ENCODE results near the gene MTA1. TPM values are rescaled to one million over a fixed set of nuclear protein-coding genes. Genes with fewer than 3 reads are reported as not detected.

The MTA1 gene
- 100 to 1,000 TPM in 3 of 4 donors, 10 to 100 TPM in 1; 75.7 to 295 (median 165) TPM for total RNA-seq

DNA sequence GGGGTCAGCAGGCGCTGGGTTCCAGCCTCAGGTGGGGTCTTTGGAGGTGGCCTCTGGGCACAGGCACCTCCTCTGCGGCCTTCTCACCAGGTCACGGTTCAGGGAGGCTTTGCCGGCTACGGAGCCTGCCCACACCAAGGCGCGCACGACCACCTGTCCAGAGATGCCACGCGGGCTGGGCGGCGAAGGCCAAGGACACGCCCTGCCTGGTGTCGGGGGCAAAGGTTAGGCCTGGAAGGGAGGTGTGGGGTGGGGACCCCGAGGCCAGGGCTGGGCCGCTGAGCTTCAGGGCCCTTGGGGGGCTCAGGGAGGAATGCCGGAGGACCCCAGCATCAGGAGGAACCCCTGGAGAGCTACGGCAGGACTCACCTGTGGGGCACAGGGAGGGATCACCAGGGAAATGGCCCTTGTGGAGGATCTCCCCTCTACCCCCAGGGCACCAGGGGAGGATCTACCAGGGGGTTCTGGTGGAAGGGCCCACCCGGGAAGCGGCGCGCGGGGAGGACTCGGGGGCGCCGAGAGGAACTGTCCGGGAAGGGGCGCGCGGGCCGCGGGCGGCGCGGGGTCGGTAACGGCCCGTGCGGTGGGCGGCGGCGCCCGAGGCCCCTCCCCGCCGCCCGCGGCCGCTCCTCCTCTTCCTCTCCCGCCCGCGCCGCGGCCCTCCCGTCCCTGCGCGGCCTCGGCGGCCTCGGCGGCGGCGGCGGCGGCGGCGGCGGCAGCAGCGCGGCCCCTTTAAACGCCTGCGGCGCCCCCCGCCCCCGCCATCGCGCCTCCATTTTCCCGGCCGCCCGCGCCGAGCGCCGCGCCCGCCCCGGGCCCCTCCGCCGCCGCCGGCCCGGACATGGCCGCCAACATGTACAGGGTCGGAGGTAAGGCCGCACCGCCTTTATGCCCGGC, at the start of gene MTA1:
Gene MTA1 (plus strand): TSS at position 633 of the 897 bp plus-strand sequence. CDS start 209 bp downstream, at position 842.
- DNase-seq: peak; percentile 45 to 73 (median 73)
- Histone ChIP-seq H3K27ac (peak within 1 kb of the TSS; percentile 58 to 88 (median 70)), H3K4me3 (peak within 1 kb of the TSS; percentile 57 to 93 (median 82)), H3K4me1 (peaks cover 5 to 37% (median 20%) of the 10 kb centered on the region in 4 donors), H3K36me3 (no peaks in the 10 kb centered on the region), H3K9me3 (no peaks in the 10 kb centered on the region), H3K27me3 (no peaks in the 10 kb centered on the region)
- TF ChIP-seq, protein P1, sequence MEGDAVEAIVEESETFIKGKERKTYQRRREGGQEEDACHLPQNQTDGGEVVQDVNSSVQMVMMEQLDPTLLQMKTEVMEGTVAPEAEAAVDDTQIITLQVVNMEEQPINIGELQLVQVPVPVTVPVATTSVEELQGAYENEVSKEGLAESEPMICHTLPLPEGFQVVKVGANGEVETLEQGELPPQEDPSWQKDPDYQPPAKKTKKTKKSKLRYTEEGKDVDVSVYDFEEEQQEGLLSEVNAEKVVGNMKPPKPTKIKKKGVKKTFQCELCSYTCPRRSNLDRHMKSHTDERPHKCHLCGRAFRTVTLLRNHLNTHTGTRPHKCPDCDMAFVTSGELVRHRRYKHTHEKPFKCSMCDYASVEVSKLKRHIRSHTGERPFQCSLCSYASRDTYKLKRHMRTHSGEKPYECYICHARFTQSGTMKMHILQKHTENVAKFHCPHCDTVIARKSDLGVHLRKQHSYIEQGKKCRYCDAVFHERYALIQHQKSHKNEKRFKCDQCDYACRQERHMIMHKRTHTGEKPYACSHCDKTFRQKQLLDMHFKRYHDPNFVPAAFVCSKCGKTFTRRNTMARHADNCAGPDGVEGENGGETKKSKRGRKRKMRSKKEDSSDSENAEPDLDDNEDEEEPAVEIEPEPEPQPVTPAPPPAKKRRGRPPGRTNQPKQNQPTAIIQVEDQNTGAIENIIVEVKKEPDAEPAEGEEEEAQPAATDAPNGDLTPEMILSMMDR (IDR thresholded peaks at IDR 0.05): no peak
- TF ChIP-seq POLR2A (IDR thresholded peaks at IDR 0.05): peak; percentile 16 to 28

DNA sequence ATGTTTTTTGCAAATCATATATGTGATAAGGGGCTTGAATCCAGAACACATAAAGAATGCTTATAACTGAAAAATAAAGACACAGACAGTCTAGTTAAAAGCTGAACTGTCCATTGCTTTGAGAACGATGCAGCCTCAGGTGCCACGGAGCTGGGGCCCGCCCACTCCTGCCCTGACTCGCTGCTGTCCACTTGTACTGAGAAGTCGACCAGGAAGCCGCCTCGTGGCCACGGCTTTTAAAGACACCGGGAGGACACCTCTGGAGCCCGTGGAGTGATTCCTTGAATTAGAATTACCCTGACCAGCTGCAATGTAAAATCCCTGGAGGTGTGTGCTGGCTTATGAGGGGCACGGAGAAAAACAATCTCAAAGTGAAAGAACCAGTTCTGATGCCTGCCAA, 45.2 kb upstream of the MTA1 start:
- Histone ChIP-seq H3K36me3 (peaks cover 0 to 8% (median 0%) of the 10 kb centered on the region in 3 donors), H3K27me3 (no peaks in the 10 kb centered on the region), H3K4me1 (no peaks in the 10 kb centered on the region), H3K4me3 (no peak overlapping the region), H3K27ac (no peak overlapping the region), H3K9me3 (no peaks in the 10 kb centered on the region)
- DNase-seq: no peak
- TF ChIP-seq, protein P1 (IDR thresholded peaks at IDR 0.05): no peak
- TF ChIP-seq POLR2A (IDR thresholded peaks at IDR 0.05): no peak

DNA sequence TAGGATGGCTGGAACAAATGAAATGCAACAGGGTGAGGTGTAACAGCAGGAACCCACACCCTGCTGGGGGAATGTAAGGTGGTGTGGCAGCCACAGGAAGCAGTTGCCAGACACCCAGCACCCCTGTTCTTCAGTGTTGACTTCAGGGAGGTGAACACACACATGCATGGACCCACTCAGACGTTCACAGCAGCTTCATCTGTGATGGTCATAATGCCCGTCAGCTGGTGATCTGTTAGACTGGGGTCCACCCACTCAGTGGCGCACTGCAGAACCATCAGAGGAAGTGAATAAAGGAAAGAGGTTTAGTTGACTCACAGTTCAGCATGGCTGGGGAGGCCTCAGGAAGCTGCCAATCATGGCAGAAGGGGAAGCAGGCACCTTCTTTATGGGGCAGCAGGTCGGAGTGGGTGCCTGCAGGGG, 44.0 kb upstream of the MTA1 start:
- Histone ChIP-seq H3K4me1 (no peaks in the 10 kb centered on the region), H3K4me3 (no peak overlapping the region), H3K9me3 (no peaks in the 10 kb centered on the region), H3K27ac (no peak overlapping the region), H3K27me3 (no peaks in the 10 kb centered on the region), H3K36me3 (peaks cover 0 to 14% (median 0%) of the 10 kb centered on the region in 3 donors)
- no peak for TF ChIP-seq POLR2A (IDR thresholded peaks at IDR 0.05)
- TF ChIP-seq, protein P1 (IDR thresholded peaks at IDR 0.05): no peak
- no peak for DNase-seq

DNA sequence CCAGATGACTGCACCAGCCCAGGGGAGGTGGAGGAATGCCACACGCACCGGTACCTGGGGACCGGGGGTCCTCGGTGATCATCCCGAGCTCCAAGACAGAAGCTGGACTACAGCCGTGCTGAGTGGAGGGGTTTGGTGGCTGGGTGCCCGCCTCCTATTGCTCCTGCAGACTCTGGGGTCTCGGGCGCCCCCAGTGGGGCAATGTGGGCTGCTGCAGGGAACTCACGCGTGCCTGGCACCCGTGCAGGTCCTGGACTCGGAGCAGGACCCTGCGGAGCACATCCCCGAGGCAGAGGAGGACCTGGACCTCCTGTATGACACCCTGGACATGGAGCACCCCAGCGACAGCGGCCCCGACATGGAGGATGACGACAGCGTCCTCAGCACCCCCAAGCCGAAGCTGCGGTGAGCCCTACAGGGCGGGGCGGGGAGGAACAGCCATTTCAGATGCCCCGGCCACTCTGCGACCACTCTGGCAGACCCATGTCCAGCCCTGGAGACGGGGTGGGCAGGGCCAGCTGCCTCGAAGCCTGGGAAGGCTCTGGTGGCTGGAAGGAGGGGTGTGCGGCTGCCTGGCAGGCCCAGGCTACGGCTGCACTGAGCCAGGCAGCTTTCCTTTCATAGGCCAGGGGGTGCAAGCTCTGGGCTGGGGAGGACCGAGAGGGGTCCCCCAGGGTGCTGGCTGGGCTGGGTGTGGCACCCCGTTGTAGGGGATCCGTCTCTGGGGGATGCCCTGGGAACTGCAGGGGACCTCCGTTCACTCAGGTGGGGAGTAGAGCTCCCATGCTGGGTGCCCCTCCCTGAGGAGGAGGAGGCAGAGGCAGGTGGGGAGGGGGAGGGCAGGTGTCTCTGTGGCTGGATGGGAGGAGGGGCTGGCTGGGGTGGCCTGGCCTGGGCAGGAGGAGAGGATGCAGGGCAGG, 42.8 kb upstream of the MTA1 start:
- H3K4me1 ChIP-seq: no peaks in the 10 kb centered on the region
- no peaks in the 10 kb centered on the region for H3K27me3 ChIP-seq
- no peak overlapping the region for H3K4me3 ChIP-seq
- no peaks in the 10 kb centered on the region for H3K9me3 ChIP-seq
- no peak overlapping the region for H3K27ac ChIP-seq
- TF ChIP-seq, protein P1 (IDR thresholded peaks at IDR 0.05): no peak
- TF ChIP-seq POLR2A (IDR thresholded peaks at IDR 0.05): no peak
- H3K36me3 ChIP-seq: peaks cover 0 to 16% (median 0%) of the 10 kb centered on the region in 3 donors
- no peak for DNase-seq

DNA sequence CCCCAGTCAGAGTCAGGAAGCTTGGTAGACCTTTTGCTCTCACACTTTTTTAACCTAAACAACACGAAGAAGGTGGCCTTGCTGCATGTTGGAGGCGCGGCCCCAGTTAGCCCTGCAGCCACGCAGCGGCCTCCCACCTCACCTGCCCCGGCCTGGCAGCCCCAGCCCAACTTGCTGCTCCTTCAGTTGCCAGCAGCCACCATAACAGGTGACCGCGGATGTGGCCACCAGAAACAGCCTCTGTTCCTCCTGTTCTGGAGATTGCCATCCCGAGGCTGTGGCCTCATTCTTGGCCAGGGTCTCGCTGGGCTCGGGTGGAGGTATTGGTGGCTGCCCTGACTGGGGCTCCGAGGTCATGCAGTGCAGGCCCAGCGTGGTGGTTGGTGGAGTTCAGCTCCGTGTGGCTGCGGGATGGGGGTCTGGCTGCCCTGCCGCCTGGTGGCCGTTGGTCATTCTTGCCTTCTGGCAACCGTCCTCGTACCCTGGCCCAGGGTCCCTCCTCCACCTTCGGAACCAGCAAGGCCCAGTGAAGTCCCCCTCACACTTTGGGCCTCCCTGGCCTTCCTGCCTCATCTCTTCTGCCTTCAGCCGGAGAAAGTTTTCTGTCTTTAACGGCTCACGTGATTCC, 42.0 kb upstream of the MTA1 start:
- no peaks in the 10 kb centered on the region for H3K27me3 ChIP-seq
- no peaks in the 10 kb centered on the region for H3K4me1 ChIP-seq
- no peaks in the 10 kb centered on the region for H3K9me3 ChIP-seq
- H3K4me3 ChIP-seq: no peak overlapping the region
- TF ChIP-seq, protein P1 (IDR thresholded peaks at IDR 0.05): no peak
- no peak for TF ChIP-seq POLR2A (IDR thresholded peaks at IDR 0.05)
- no peak overlapping the region for H3K27ac ChIP-seq
- peaks cover 0 to 22% (median 0%) of the 10 kb centered on the region in 3 donors for H3K36me3 ChIP-seq
- no peak for DNase-seq

Data from Peyer's patch (tissue), 4 donors.